NCI-H2171 (cell line): ENCODE data around the gene MUCL3.
"Not testable (repeated sequence)": the region's sequence is repeated elsewhere in the genome, so short reads cannot be mapped to it uniquely, and the experiment has no call there.

ENCODE experiments used
- DNase-seq: peaks from one replicate; lab custom pipeline; 2025; lab: John Stamatoyannopoulos, UW

Gene MUCL3

DNA sequence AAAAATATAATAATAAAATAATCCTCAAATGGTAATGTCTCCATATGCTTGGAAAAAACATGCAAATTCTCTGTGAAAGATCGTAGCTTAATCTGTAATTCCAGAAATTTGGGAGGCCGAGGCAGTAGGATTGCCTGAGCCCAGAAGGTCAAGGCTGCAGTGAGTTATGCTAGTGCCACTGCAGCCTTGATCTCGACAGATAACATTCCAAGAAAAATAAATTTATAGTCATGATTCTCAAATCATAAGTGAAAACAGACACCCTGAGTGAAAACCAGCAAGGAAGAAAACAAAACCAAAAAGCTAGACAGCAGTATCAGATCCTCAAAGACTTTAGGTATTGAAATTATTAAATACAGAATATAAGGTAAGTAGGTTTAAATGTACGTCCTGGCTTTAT, 38.9 kb downstream of the MUCL3 start:
- DNase-seq = no peak

DNA sequence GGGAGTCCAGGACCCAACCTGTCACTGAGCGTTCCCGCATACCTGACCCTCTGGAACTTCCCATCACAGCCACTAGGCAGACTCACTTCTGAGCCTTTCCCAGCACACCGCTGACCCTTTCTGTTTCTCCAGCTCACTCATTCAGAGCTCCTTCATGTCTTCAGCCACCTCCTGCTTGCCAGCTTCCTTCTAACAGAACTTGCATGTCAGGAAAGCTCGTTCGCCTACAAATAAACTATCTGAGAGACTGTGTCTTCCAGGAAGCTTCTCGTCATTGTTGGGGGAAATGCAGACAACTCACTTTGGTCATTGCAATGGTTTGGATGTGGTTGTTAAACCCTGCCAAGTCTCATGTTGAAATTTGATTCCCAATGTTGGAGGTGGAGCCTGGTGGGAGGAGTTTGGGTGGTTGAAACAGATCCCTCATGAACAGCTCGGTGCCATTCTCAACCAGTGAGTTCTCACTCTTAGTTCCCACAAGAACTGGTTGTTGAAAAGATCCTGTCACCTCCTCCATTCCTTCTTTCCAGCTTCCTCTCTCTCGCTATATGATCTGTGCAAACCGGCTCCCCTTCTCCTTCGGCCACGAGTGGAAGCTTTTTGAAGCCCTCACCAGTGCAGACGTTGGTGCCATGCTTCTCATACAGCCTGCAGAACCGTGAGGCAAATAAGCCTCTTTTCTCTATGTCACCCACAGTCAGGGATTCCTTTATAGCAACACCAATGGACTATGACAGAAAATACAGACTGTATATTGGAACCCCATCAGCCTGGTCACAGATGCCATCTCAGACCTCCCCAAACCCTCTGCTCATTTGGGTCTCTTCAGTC, 41.4 kb downstream of the MUCL3 start:
- no peak for DNase-seq

DNA sequence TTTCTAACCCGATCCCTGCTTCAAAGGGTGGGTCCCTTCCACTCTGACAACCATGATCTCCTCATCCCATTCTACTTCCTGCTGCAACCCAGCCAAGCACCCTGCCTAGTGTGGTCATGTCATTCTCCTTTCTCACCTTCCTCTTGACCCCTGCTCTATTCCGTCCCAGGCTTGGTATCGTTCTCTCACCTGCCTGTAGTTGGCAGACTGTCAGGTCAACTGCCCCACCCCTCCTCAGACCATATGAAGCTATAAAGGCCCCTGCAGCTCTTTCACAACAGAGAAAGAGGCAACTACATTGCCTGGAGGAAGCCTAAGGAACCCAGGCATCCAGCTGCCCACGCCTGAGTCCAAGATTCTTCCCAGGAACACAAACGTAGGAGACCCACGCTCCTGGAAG, 42.7 kb downstream of the MUCL3 start, which contains the start of gene MUC21:
Gene MUC21, plus strand, starts transcription at position 280 of the 400 bp plus-strand sequence. CDS start 241 bp downstream, outside the sequence.
- no peak for DNase-seq

DNA sequence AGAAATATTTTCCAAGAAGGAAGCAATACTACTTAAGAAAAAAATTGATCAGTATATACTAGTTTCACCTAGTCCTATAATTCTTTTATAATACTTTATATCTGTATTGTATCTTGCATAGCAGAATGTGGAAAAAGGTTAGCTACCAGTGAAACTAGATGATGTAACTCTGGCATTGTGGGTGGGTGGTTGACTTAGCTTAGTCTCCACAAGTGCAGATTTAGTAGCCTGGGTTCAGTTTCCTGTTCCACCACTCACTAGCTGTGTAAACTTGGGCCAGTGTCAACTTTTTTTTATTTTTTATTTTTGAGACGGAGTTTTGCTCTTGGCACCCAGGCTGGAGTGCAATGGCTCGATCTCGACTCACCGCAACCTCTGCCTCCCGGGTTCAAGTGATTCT, 44.7 kb downstream of the MUCL3 start:
- no peak for DNase-seq

DNA sequence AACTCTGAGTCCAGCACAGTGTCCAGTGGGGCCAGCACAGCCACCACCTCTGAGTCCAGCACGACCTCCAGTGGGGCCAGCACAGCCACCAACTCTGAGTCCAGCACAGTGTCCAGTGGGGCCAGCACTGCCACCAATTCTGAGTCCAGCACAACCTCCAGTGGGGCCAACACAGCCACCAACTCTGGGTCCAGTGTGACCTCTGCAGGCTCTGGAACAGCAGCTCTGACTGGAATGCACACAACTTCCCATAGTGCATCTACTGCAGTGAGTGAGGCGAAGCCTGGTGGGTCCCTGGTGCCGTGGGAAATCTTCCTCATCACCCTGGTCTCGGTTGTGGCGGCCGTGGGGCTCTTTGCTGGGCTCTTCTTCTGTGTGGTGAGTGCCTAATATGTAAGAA, 46.5 kb downstream of the MUCL3 start:
- DNase-seq = no peak

DNA sequence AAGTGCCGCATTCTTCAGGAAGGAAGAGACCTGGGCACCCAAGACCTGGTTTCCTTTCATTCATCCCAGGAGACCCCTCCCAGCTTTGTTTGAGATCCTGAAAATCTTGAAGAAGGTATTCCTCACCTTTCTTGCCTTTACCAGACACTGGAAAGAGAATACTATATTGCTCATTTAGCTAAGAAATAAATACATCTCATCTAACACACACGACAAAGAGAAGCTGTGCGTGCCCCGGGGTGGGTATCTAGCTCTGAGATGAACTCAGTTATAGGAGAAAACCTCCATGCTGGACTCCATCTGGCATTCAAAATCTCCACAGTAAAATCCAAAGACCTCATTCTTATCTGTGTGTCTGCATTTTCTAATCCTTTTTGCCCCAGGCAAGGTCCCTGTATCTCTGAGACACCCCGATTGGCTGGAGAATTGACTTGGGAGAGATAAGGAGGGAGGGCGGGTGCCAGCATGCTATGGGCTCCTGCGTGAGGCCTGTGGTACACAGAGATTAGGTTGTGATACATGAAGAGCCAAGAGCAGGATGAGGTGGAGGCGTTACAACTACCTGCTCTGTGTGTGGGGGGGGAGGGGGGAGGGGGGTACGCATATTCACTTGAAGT, 47.5 kb downstream of the MUCL3 start:
- no peak for DNase-seq

DNA sequence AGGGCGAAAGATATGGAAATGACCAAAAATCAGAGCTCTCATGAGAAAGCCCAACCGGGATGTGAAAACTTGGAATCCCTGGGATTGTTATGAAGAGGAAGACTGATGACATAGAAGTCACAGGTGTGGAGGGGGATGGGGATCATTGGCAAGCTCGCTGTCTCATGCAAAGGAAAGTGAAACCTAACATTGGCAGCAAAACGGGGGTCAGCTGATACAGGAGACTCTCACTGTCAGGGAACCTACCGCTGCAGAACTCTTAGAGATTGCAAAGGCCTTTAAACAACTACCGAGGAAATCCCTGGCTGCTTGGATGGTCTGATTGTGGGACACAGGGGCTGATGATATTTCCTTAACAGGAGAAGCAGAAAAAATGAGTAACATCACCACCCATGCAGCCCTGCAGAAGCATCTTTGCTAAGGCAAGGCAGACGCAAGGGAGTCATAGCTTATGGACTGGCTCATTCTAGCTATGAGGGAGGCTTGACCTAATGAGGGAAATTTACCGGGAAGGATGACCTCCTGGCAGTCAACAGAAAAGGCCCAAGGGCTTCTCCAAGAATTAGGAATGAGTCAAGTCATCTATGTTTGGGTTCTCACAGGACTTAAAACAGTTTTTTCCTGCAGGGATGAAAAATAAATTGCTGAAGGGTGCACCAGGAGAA, 49.8 kb downstream of the MUCL3 start:
- no peak for DNase-seq

DNA sequence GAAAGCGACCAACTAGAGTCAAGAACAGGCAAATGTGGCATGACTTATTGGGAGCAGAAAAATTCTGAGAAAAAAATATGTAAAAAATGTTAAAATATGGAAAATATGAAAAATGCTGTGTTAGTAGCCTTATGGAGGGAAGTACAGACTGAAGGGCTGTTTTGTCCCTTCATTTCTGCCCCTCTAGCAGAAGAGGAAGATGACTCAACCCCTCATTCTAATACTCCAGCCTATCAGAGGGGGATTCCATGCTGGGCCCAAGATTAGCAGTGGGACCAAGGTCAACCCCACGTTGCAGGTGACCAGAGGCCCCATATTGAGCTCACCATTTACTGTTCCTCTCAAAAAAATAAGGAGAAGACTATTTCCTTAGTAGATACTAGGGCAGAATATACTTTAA, 51.1 kb downstream of the MUCL3 start:
- no peak for DNase-seq

DNA sequence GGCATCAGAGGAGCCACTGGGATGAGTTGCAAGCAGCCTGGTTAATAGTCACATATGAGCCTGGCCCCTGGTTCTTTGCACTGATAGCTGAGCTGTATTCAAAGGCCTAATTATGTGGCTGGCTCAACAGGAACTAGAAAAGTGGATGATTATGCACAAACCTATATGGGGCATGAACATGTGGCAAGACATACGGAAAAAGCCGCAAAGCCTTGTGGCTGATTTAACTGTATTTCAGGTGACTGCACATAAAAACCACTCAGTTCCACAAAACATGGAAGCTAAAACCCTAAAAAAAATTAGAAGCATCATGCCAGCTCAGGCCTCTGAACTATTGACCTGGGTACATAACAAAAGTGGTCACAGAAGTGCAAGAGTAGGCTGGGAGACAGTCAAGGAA, 56.5 kb downstream of the MUCL3 start:
- DNase-seq = no peak

DNA sequence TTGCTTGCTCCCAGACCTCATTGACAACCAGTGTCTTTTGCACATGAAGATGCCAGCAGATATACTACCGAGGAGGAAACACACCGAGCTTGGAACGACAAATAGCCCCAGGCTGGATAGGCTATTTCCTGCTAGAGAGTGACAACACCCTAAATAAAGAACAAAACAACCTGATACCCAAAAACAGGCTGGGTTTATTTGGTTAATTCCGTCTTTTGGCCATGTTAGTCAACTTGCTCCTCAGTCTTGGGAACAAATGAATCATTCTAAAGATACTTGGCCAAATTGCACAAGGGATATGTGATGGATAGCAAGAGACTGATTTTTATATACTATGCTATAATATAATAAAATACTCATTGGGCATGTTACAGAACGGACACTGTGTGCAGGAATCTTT, 58.0 kb downstream of the MUCL3 start:
- DNase-seq = no peak

DNA sequence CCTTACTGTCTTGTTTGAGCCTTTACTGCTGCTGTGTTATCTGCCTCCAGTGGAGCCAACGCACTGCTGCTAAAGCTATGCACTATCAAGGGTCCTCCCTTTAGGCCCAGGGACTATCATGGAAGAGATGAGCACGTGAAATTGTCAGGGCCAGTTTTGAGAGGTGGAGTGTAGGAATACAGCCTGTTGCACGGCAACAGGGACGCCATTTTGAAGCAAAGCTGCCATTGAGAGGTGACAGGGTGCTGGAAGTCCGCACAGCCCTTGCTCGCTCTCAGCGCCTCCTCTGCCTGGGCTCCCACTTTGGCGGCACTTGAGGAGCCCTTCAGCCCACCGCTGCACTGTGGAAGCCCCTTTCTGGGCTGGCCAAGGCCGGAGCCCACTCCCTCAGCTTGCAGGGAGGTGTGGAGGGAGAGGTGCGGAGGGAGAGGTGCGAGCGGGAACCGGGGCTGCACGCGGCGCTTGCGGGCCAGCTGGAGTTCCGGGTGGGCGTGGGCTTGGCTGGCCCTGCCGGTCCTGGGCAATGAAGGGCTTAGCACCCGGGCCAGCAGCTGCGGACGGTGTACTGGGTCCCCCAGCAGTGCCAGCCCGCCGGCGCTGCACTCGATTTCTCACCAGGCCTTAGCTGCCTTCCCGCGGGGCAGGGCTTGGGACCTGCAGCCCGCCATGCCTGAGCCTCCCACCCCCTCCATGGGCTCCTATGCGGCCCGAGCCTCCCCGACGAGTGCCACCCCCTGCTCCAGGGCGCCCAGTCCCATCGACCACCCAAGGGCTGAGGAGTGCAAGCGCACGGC, 59.5 kb downstream of the MUCL3 start:
- not testable (repeated sequence) for DNase-seq

DNA sequence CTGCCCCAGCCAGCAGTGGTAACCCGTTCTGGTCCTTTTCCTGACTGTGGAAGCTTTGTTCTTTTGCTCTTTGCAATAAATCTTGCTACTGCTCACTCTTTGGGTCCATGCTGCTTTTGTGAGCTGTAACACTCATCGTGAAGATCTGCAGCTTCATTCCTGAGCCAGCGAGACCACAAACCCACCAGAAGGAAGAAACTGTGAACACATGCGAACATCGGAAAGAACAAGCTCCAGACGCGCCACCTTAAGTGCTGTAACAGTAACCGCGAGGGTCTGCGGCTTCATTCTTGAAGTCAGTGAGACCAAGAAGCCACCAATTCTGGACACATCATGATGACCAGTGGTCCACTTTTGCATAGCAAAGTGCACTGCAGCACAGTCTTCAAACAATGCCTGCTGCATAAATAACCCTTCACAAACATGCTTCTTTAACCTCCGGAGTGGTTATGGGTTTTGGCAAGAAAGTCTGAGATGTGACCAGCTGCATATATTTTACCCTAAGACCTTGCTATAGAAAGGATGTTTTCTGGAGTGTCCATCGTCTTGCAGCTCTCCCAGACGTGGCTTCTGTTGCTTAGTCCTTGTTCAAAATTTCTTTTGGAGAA, 60.6 kb downstream of the MUCL3 start:
- DNase-seq = no peak

DNA sequence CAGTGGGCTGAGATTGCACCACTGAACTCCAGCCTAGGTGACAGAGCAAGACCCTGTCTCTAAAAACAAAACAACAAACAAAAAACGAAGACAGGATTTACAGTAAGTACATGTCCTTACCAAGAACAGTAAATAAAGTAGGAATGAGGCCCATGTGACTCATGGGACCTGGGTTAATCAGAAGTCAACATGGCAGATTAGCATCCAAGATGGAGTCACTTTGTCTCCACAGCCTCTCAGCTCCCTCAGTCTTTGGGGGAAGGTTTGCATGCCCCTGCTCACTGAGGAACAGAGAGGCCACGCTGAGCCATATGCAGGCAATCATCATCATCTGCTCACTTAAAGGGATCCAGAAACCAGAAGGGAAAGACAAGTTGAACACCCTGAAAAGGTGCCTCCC, 61.7 kb downstream of the MUCL3 start:
- no peak for DNase-seq
